Lower leg skin (tissue), 4 donors: ENCODE data around the gene TBRG1. TPM values are rescaled to one million over a fixed set of nuclear protein-coding genes. Genes with fewer than 3 reads are reported as not detected.

Experiments used
- DNase-seq, 2 donors: peaks; one replicate each; pipeline ENCODE4 v3.0.0-alpha.2; 2019; ENCODE audit warnings: low spot score in 2 of 2
- H3K4me3 ChIP-seq: fragments of 200-600 bp; sonication (generic); 2 replicates; pipeline ENCODE4 v1.5.1; 2017; ENCODE audit warnings: mild to moderate bottlenecking, low read depth; ENCODE audit not compliant: poor library complexity, severe bottlenecking
- POLR2A ChIP-seq, 2 donors: fragments of 450-650 bp; IDR thresholded peaks; one replicate each; pipeline ENCODE4 v1.6.1; 2016 to 2017; ENCODE audit warnings: antibody characterized with exemption in 2 of 2, mild to moderate bottlenecking in 1 of 2, moderate library complexity in 1 of 2
- WGBS, 2 donors: methylation state at CpG; one replicate each; pipeline ENCODE4 v1.1.5; 2018; 5-methylcytosine and 5-hydroxymethylcytosine counted together
- intact Hi-C: fragments of 100-400 bp; cut with DNase I; formaldehyde crosslinking; loops from one replicate; pipeline ENCODE4 v1.15.0; 2023; ENCODE audit warnings: low total_unique reads
- total RNA-seq, 4 donors: library from RNA; depleted of rRNA; stranded (reverse); fragments of >200 nt; gene quantifications; one replicate each; pipeline ENCODE4 v1.1.0, GENCODE V29; 2016
- TF ChIP-seq, protein P1 (sequence below), 3 donors: fragments of 450-650 bp; IDR thresholded peaks; one replicate each; pipeline ENCODE4 v1.5.1; 2016; ENCODE audit warnings: antibody characterized with exemption in 3 of 3, mild to moderate bottlenecking in 3 of 3, moderate library complexity in 2 of 3

Gene TBRG1
- total RNA-seq, 4 donors from 2014 or later: 13.9 to 24.9 (median 17.9) TPM

DNA sequence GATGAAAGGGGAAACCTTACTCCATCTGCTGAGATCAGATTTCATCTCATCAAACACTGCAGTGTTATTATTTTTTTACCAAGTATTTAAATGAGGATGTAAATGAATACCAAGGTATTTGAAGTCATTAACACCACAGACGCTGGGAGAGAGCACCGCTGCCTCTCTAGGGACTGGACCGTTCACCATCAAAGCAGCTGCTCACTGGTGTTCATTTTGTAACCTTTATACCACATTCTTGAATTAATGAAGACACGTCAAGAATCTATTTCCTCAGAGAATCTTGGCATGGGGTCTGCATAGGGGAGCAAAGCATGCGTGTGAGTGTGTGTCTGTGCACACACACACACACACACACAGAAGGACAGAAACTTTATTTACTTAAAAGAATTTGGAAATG is 35.2 kb downstream of the TBRG1 start:
- intact Hi-C loops: no loop called here
- 86 to 91% methylated on average over 5 of the region's 5 CpGs for whole genome bisulfite sequencing, 2 donors

DNA sequence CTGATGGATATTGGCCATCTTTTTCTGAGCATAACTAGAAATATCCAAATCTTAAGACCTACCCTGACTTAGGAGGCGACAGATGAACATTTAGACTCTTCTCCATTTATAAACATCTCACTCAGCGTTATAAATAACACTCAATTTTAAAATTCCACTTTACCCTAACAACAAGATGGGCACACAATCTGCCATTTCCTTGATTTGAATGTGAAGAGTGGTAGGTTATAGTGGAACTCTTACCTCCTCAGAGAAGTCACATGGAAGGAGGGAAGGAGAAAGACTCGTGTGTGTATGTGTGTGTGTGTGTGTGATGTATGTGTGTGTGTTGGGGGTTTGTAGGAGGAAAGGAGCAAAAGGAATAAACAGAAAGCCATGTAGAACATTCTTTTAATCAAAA is 35.8 kb downstream of the TBRG1 start:
- intact Hi-C loops: no loop called here
- no peak for TF ChIP-seq POLR2A (IDR thresholded peaks at IDR 0.05)
- TF ChIP-seq, protein P1, sequence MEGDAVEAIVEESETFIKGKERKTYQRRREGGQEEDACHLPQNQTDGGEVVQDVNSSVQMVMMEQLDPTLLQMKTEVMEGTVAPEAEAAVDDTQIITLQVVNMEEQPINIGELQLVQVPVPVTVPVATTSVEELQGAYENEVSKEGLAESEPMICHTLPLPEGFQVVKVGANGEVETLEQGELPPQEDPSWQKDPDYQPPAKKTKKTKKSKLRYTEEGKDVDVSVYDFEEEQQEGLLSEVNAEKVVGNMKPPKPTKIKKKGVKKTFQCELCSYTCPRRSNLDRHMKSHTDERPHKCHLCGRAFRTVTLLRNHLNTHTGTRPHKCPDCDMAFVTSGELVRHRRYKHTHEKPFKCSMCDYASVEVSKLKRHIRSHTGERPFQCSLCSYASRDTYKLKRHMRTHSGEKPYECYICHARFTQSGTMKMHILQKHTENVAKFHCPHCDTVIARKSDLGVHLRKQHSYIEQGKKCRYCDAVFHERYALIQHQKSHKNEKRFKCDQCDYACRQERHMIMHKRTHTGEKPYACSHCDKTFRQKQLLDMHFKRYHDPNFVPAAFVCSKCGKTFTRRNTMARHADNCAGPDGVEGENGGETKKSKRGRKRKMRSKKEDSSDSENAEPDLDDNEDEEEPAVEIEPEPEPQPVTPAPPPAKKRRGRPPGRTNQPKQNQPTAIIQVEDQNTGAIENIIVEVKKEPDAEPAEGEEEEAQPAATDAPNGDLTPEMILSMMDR (IDR thresholded peaks at IDR 0.05): no peak
- H3K4me3 ChIP-seq: no peak overlapping the region
- whole genome bisulfite sequencing, 2 donors: 92% methylated on average over 3 of the region's 3 CpGs
- DNase-seq: no peak

More for the DNA sequence above, 35.2 kb downstream of the TBRG1 start:
- TF ChIP-seq, protein P1 (IDR thresholded peaks at IDR 0.05): no peak
- TF ChIP-seq POLR2A (IDR thresholded peaks at IDR 0.05): no peak
- no peak overlapping the region for H3K4me3 ChIP-seq
- no peak for DNase-seq

DNA sequence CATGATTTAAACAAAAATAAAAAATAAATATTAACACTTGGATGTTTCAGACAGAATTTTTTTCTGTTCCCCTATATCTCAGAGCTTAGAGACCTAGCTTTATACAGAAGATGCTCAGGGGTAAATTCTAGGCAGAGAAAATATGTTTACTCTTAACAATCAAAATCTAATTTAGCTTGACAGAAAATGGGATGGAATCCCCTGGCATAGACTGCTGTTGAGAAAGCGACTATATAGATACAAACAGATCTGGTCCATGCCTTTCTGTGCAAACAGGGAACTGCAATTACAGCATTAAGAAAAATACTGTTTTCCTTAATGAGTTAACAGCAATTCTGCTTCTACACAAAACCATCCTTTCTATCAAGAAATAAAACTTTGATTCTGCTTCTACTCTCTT is 36.3 kb downstream of the TBRG1 start:
- intact Hi-C loops: no loop called here
- 91 to 100% methylated on average over 1 of the region's 1 CpG for WGBS, 2 donors
- no peak for DNase-seq

DNA sequence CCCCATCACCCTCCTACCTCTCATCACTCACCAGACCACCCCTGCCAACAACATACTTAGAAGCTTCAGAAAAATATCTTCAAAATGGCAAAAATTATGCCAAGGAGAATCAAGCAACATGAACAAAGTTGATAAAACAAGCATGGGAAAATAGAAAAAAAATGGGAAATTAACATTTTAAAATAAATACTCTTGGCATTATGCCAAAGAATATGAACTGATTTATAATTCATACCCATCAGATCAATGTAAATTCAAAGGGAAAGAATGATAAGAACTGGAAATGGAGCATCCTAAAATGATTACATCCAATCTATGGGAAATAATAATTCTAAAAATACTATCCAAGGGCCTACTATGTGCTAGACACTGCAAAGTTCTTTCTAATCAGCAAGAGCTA is 38.9 kb downstream of the TBRG1 start:
- DNase-seq: no peak
- TF ChIP-seq, protein P1 (IDR thresholded peaks at IDR 0.05): no peak
- TF ChIP-seq POLR2A (IDR thresholded peaks at IDR 0.05): no peak
- intact Hi-C loops: loop anchor here (10.0 kb wide), 1 partner anchor 173 kb away; no protein-coding TSS in a partner anchor
- H3K4me3 ChIP-seq: no peak overlapping the region

More for the DNA sequence above, 36.3 kb downstream of the TBRG1 start:
- no peak overlapping the region for H3K4me3 ChIP-seq
- TF ChIP-seq POLR2A (IDR thresholded peaks at IDR 0.05): no peak
- TF ChIP-seq, protein P1 (IDR thresholded peaks at IDR 0.05): no peak

DNA sequence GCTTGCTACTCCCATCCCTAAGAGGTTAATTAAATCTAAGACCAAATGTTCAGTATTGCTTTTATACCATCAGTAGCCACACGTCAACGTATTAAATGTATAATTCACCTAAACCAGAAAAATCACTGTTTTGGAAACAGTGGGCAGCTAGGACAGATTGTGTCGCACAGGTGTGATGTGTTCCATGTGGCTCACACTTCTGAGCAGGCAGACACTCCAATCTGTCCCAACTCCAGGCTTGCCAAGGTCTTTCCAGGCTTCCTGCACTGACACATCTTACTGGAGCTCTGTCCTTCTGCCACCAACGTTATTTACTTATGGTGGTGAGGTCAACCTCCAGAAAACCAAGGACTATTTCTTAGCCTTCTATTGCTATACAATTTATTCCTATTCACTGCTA is 39.4 kb downstream of the TBRG1 start:
- intact Hi-C loops: loop anchor here (10.0 kb wide), 1 partner anchor 173 kb away; no protein-coding TSS in a partner anchor
- DNase-seq: no peak
- 87 to 92% methylated on average over 4 of the region's 4 CpGs for WGBS, 2 donors
- no peak overlapping the region for H3K4me3 ChIP-seq
- no peak for TF ChIP-seq POLR2A (IDR thresholded peaks at IDR 0.05)
- TF ChIP-seq, protein P1 (IDR thresholded peaks at IDR 0.05): no peak

DNA sequence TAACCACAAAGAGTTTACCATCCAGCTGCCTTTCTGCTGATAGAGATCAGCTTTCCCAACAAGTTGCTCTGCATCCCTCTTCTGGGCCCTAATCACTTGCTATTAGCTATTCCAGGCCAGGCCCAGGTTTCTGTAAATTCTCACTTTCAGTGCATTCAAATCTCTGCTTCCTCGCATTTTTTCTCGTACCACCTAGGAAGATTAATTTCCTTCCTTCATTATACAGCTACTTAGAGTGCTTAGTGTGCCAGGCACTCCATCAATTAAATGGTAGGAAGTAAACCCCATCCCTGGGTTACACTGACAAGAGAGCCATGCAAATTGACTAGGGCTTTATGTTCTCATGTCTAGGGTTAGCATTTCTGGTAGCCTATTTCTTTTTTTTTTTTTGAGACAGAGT is 41.2 kb downstream of the TBRG1 start:
- 93 to 95% methylated on average over 2 of the region's 2 CpGs for WGBS, 2 donors
- DNase-seq: no peak
- intact Hi-C loops: loop anchor here (10.0 kb wide), 1 partner anchor 171 kb away; no protein-coding TSS in a partner anchor
- no peak for TF ChIP-seq POLR2A (IDR thresholded peaks at IDR 0.05)
- H3K4me3 ChIP-seq: no peak overlapping the region
